H9 (cell line): ENCODE data around the gene IGF2BP2. TPM values are rescaled to one million over a fixed set of nuclear protein-coding genes. Genes with fewer than 3 reads are reported as not detected.

Experiments
- DNase-seq: peaks from one replicate; pipeline ENCODE4 v3.0.0-alpha.2; 2017
- H2AFZ ChIP-seq: one replicate; pipeline ENCODE4 v1.6.1; 2013; ENCODE audit warnings: mild to moderate bottlenecking, low read length, control low read depth, moderate library complexity
- H2AK5ac ChIP-seq: 2 replicates; pipeline ENCODE4 v1.6.1; 2013; ENCODE audit warnings: low read length, control low read depth, mixed read lengths; ENCODE audit not compliant: insufficient read length
- H2BK120ac ChIP-seq: one replicate; pipeline ENCODE4 v1.6.1; 2013; ENCODE audit warnings: low read depth, mild to moderate bottlenecking, low read length, control low read depth, inconsistent platforms; ENCODE audit not compliant: poor library complexity, severe bottlenecking
- H2BK12ac ChIP-seq: 2 replicates; pipeline ENCODE4 v1.6.1; 2013; ENCODE audit warnings: low read length, control low read depth, mixed read lengths, low read depth; ENCODE audit not compliant: insufficient read length
- H2BK15ac ChIP-seq: 2 replicates; pipeline ENCODE4 v1.6.1; 2013; ENCODE audit warnings: low read depth, low read length, control low read depth
- H2BK20ac ChIP-seq: one replicate; pipeline ENCODE4 v1.6.1; 2013; ENCODE audit warnings: low read depth, mild to moderate bottlenecking, low read length, control low read depth, inconsistent platforms; ENCODE audit not compliant: poor library complexity, severe bottlenecking
- H2BK5ac ChIP-seq: 2 replicates; pipeline ENCODE4 v1.6.1; 2013; ENCODE audit warnings: low read length, control low read depth, mixed read lengths; ENCODE audit not compliant: insufficient read length
- H3K14ac ChIP-seq: 2 replicates; pipeline ENCODE4 v1.6.1; 2013; ENCODE audit warnings: low read length, control low read depth; ENCODE audit not compliant: insufficient read depth
- H3K18ac ChIP-seq: 2 replicates; pipeline ENCODE4 v1.6.1; 2013; ENCODE audit warnings: low read depth, mild to moderate bottlenecking, mixed read lengths, low read length, control low read depth; ENCODE audit not compliant: insufficient read length
- H3K23ac ChIP-seq: 2 replicates; pipeline ENCODE4 v1.6.1; 2013; ENCODE audit warnings: low read length, control low read depth, mixed read lengths, low read depth; ENCODE audit not compliant: insufficient read length
- H3K23me2 ChIP-seq: 2 replicates; pipeline ENCODE4 v1.6.1; 2013; ENCODE audit warnings: low read depth, mild to moderate bottlenecking, mixed read lengths, low read length, control low read depth; ENCODE audit not compliant: insufficient read length, poor library complexity, severe bottlenecking
- H3K27ac ChIP-seq: 2 replicates; pipeline ENCODE4 v1.5.1; 2013; ENCODE audit warnings: low read length, control low read depth, mixed read lengths, low read depth; ENCODE audit not compliant: insufficient read length
- H3K27me3 ChIP-seq: 2 replicates; pipeline ENCODE4 v1.6.1; 2013; ENCODE audit warnings: low read length, control low read depth, inconsistent platforms; ENCODE audit not compliant: insufficient read depth
- H3K4ac ChIP-seq: 2 replicates; pipeline ENCODE4 v1.6.1; 2013; ENCODE audit warnings: low read depth, mild to moderate bottlenecking, control low read depth, inconsistent platforms, low read length, moderate library complexity
- H3K4me1 ChIP-seq: 2 replicates; pipeline ENCODE4 v1.6.1; 2013; ENCODE audit warnings: low read length, control low read depth, inconsistent platforms; ENCODE audit not compliant: insufficient read depth
- H3K4me2 ChIP-seq: 2 replicates; pipeline ENCODE4 v1.6.1; 2013; ENCODE audit warnings: low read length, control low read depth, mixed read lengths; ENCODE audit not compliant: insufficient read length, insufficient read depth
- H3K56ac ChIP-seq: 2 replicates; pipeline ENCODE4 v1.6.1; 2013; ENCODE audit warnings: low read depth, mild to moderate bottlenecking, mixed read lengths, low read length, control low read depth; ENCODE audit not compliant: insufficient read length
- H3K79me1 ChIP-seq: 2 replicates; pipeline ENCODE4 v1.6.1; 2013; ENCODE audit warnings: low read depth, mild to moderate bottlenecking, moderate library complexity, low read length, control low read depth, inconsistent platforms; ENCODE audit not compliant: insufficient read depth, poor library complexity, severe bottlenecking
- H3K79me2 ChIP-seq: 2 replicates; pipeline ENCODE4 v1.6.1; 2013; ENCODE audit warnings: low read length, control low read depth, inconsistent platforms; ENCODE audit not compliant: insufficient read depth
- H3K9ac ChIP-seq: 2 replicates; pipeline ENCODE4 v1.6.1; 2013; ENCODE audit warnings: low read length, control low read depth, mixed read lengths; ENCODE audit not compliant: insufficient read length; ENCODE audit errors: extremely low read depth
- H3K9me3 ChIP-seq: one replicate; pipeline ENCODE4 v1.6.1; 2013; ENCODE audit warnings: low read depth, low read length, inconsistent platforms; ENCODE audit not compliant: control insufficient read depth
- H3T11ph ChIP-seq: one replicate; pipeline ENCODE4 v1.6.1; 2013; ENCODE audit warnings: mild to moderate bottlenecking, low read length, control low read depth, inconsistent platforms
- H4K20me1 ChIP-seq: one replicate; pipeline ENCODE4 v1.6.1; 2013; ENCODE audit not compliant: control insufficient read depth, insufficient read length, insufficient read depth
- H4K5ac ChIP-seq: 2 replicates; pipeline ENCODE4 v1.6.1; 2013; ENCODE audit warnings: low read depth, mild to moderate bottlenecking, mixed read lengths, low read length, control low read depth; ENCODE audit not compliant: insufficient read length
- H4K8ac ChIP-seq: replicated peaks from 2 replicates; pipeline ENCODE4 v1.6.1; 2013; ENCODE audit warnings: low read length, control low read depth, mixed read lengths, low read depth; ENCODE audit not compliant: insufficient read length
- H4K91ac ChIP-seq: 2 replicates; pipeline ENCODE4 v1.6.1; 2013; ENCODE audit warnings: low read depth, mild to moderate bottlenecking, moderate library complexity, mixed read lengths, low read length, control low read depth; ENCODE audit not compliant: insufficient read length
- H3K27ac Mint-ChIP-seq, 3 experiments: 2 replicates in 2 of 3; 3 replicates in 1 of 3; pipeline ENCODE4 v1.8.0; 2020 to 2021; ENCODE audit warnings: mixed read lengths in 3 of 3, mild to moderate bottlenecking in 1 of 3, moderate library complexity in 1 of 3
- H3K27me3 Mint-ChIP-seq: 2 replicates; pipeline ENCODE4 v1.8.0; 2021; ENCODE audit warnings: low read depth, mild to moderate bottlenecking, moderate library complexity, mixed read lengths
- H3K36me3 Mint-ChIP-seq, 3 experiments: 2 replicates in 2 of 3; 3 replicates in 1 of 3; pipeline ENCODE4 v1.8.0; 2020 to 2021; ENCODE audit warnings: low read depth in 3 of 3, mixed read lengths in 3 of 3; ENCODE audit not compliant: insufficient read depth in 1 of 3
- H3K4me1 Mint-ChIP-seq, 2 experiments: 2 replicates each; pipeline ENCODE4 v1.8.0; 2020; ENCODE audit warnings: mixed read lengths in 2 of 2
- H3K4me3 Mint-ChIP-seq, 2 experiments: 2 replicates in 1 of 2; 3 replicates in 1 of 2; pipeline ENCODE4 v1.8.0; 2020 to 2021; ENCODE audit warnings: mild to moderate bottlenecking in 2 of 2, mixed read lengths in 2 of 2, moderate library complexity in 1 of 2
- H3K9me3 Mint-ChIP-seq, 2 experiments: 2 replicates in 1 of 2; 3 replicates in 1 of 2; pipeline ENCODE4 v1.8.0; 2020; ENCODE audit warnings: mild to moderate bottlenecking in 2 of 2, mixed read lengths in 2 of 2, moderate library complexity in 1 of 2
- CTCF ChIP-seq: fragments of 200-600 bp; sonication (generic); conservative IDR thresholded peaks from 3 replicates; pipeline ENCODE4 v1.8.0; 2021; ENCODE audit warnings: antibody characterized with exemption, mild to moderate bottlenecking
- WGBS: extraction: QIAGEN DNeasy Blood & Tissue Kit; methylation state at CpG from one replicate; pipeline ENCODE4 v1.1.7; 2013; ENCODE audit warnings: missing lambda C conversion rate, low lambda C conversion rate, mixed read lengths; ENCODE audit not compliant: insufficient read length; ENCODE audit errors: extremely low coverage; 5-methylcytosine and 5-hydroxymethylcytosine counted together
- total RNA-seq: library from RNA; stranded (reverse); gene quantifications from 2 replicates; pipeline ENCODE4 v1.2.1, GENCODE V29; 2021

Gene IGF2BP2
- total RNA-seq, 1 experiment from 2014 or later: 130 TPM

- H4K20me1 ChIP-seq: no peaks in the 10 kb centered on the region
- no peak overlapping the region for H4K5ac ChIP-seq
- H3K4ac ChIP-seq: no peak overlapping the region
- DNase-seq: no peak
- no peak overlapping the region for H3K14ac ChIP-seq
- H4K8ac ChIP-seq: no peak overlapping the region
- no peak overlapping the region for H2AFZ ChIP-seq
- H2BK12ac ChIP-seq: no peak overlapping the region
- no peak overlapping the region for H3K18ac ChIP-seq
- no peak overlapping the region for H3K23ac ChIP-seq
- no peaks in the 10 kb centered on the region for H3K27me3 ChIP-seq
- no peaks in the 10 kb centered on the region for H3K27me3 Mint-ChIP-seq
- WGBS: no CpG with 5 or more reads among the region's 9 CpGs
- H3K27ac Mint-ChIP-seq: no peak overlapping the region
- no peak overlapping the region for H3K56ac ChIP-seq
- H3K23me2 ChIP-seq: no peaks in the 10 kb centered on the region
- no peak overlapping the region for H2BK20ac ChIP-seq
- no peaks in the 10 kb centered on the region for H3K79me1 ChIP-seq
- H3K9me3 ChIP-seq: no peaks in the 10 kb centered on the region
- no peak overlapping the region for H2BK15ac ChIP-seq
- no peak overlapping the region for H4K91ac ChIP-seq
- H2BK120ac ChIP-seq: no peak overlapping the region
- no peak for TF ChIP-seq CTCF
- H3K4me3 Mint-ChIP-seq: no peak overlapping the region
- H3K36me3 Mint-ChIP-seq: peaks cover 52 to 74% (median 61%) of the 10 kb centered on the region in 3 experiments; a peak in 6 of 7 replicates
- H3K9me3 Mint-ChIP-seq: no peaks in the 10 kb centered on the region
- no peaks in the 10 kb centered on the region for H3K4me1 ChIP-seq
- H2BK5ac ChIP-seq: no peak overlapping the region
- no peak overlapping the region for H3K27ac ChIP-seq
- H2AK5ac ChIP-seq: no peak overlapping the region
- no peak overlapping the region for H3K4me2 ChIP-seq
- peaks cover 0 to 7% of the 10 kb centered on the region in 2 experiments; a peak in 2 of 4 replicates for H3K4me1 Mint-ChIP-seq
- H3K9ac ChIP-seq: no peak overlapping the region
- H3T11ph ChIP-seq: no peak overlapping the region
- H3K79me2 ChIP-seq: no peaks in the 10 kb centered on the region
These were observed 139.4 kb downstream of the IGF2BP2 start for GRCh38 chr3:185685231-185686035.
